ENCODE results near the gene PTPRK.

GRCh38 chr6:128311944-128312570 lies 208.3 kb downstream of the PTPRK start:
- TF ChIP-seq CTCF (conservative IDR thresholded peaks at IDR 0.05): no peak
- no peak for TF ChIP-seq EZH2 (IDR thresholded peaks at IDR 0.05; ENCODE audit: low read depth)
